Ishikawa (cell line): Measurements from ENCODE around the gene BRAT1.
A peak's percentile ranks its signal among the peaks of the same experiment; 100 is the strongest.

Source experiments
- CEBPB ChIP-seq: IDR thresholded peaks from 2 replicates; pipeline ENCODE4 v1.6.1; 2012
- CREB1 ChIP-seq: IDR thresholded peaks from 2 replicates; pipeline ENCODE4 v1.6.1; 2012; ENCODE audit warnings: low read depth
- EGR1 ChIP-seq: IDR thresholded peaks from 2 replicates; pipeline ENCODE4 v1.6.1; 2012
- EP300 ChIP-seq: IDR thresholded peaks from 2 replicates; pipeline ENCODE4 v1.6.1; 2012; ENCODE audit warnings: borderline replicate concordance
- FOXM1 ChIP-seq: IDR thresholded peaks from 2 replicates; pipeline ENCODE4 v1.6.1; 2012; ENCODE audit warnings: low read depth, borderline replicate concordance
- MAX ChIP-seq: IDR thresholded peaks from 2 replicates; pipeline ENCODE4 v1.6.1; 2012
- NFIC ChIP-seq: IDR thresholded peaks from 2 replicates; pipeline ENCODE4 v1.6.1; 2012
- RAD21 ChIP-seq: IDR thresholded peaks from 2 replicates; pipeline ENCODE4 v1.6.1; 2012; ENCODE audit warnings: low read depth
- REST ChIP-seq: IDR thresholded peaks from 2 replicates; pipeline ENCODE4 v1.6.1; 2012; ENCODE audit warnings: low read depth, mild to moderate bottlenecking
- TAF1 ChIP-seq: IDR thresholded peaks from 2 replicates; pipeline ENCODE4 v1.6.1; 2012; ENCODE audit warnings: low read depth, mild to moderate bottlenecking
- TCF12 ChIP-seq: IDR thresholded peaks from 2 replicates; pipeline ENCODE4 v1.6.1; 2012; ENCODE audit warnings: low read depth
- TEAD4 ChIP-seq: IDR thresholded peaks from 2 replicates; pipeline ENCODE4 v1.6.1; 2012
- USF1 ChIP-seq: IDR thresholded peaks from 2 replicates; pipeline ENCODE4 v1.6.1; 2012
- YY1 ChIP-seq: IDR thresholded peaks from 2 replicates; pipeline ENCODE4 v1.6.1; 2012; ENCODE audit warnings: low read depth
- ZBTB7A ChIP-seq: IDR thresholded peaks from 2 replicates; pipeline ENCODE4 v1.6.1; 2012; ENCODE audit warnings: low read depth

Gene BRAT1

GRCh38 chr7:2566890-2567678 is 11.8 kb upstream of the BRAT1 start:
- no peak for TF ChIP-seq CEBPB
- TF ChIP-seq TEAD4 = no peak
- no peak for TF ChIP-seq CREB1
- TF ChIP-seq YY1 = no peak
- no peak for TF ChIP-seq USF1
- TF ChIP-seq FOXM1 = no peak
- TF ChIP-seq ZBTB7A = no peak
- no peak for TF ChIP-seq EGR1

- no peak for TF ChIP-seq RAD21
- no peak for TF ChIP-seq FOXM1
- no peak for TF ChIP-seq EGR1
- no peak for TF ChIP-seq TCF12
- TF ChIP-seq ZBTB7A = no peak
- no peak for TF ChIP-seq CREB1
- TF ChIP-seq EP300 = no peak
- no peak for TF ChIP-seq CEBPB
- no peak for TF ChIP-seq TEAD4
Observed at GRCh38 chr7:2566348-2566889, 11.1 kb upstream of the BRAT1 start.

GRCh38 chr7:2564970-2565540 is 9.7 kb upstream of the BRAT1 start:
- TF ChIP-seq TAF1 = no peak
- TF ChIP-seq FOXM1 = no peak
- no peak for TF ChIP-seq YY1
- TF ChIP-seq EGR1 = no peak
- no peak for TF ChIP-seq RAD21
- TF ChIP-seq TEAD4 = no peak
- TF ChIP-seq CREB1 = no peak
- TF ChIP-seq MAX = no peak
- TF ChIP-seq EP300 = no peak
- no peak for TF ChIP-seq NFIC
- TF ChIP-seq ZBTB7A = no peak

- TF ChIP-seq MAX (no peak), NFIC (no peak; the same call in 1 of the 2 replicates), TCF12 (no peak), TEAD4 (no peak), FOXM1 (no peak), YY1 (no peak), USF1 (no peak), ZBTB7A (no peak; the same call in 1 of the 2 replicates), TAF1 (no peak), CREB1 (no peak), CEBPB (no peak), EP300 (no peak), RAD21 (no peak), REST (no peak), EGR1 (no peak)
Observed at GRCh38 chr7:2559283-2559950, 4.1 kb upstream of the BRAT1 start.

GRCh38 chr7:2558629-2559282 is 3.4 kb upstream of the BRAT1 start, which contains the start of gene IQCE:
Gene IQCE (plus strand): TSS chr7:2558979. CDS start chr7:2559182, 203 bp downstream.
- TF ChIP-seq MAX = peak; percentile 44; the same call in 1 of the 2 replicates
- TF ChIP-seq RAD21 = no peak
- peak; percentile 19; the same call in 1 of the 2 replicates for TF ChIP-seq YY1
- TF ChIP-seq NFIC = no peak
- peak; percentile 57; the same call in 1 of the 2 replicates for TF ChIP-seq EGR1
- TF ChIP-seq FOXM1 = 0 out of 2 replicates have a peak, but pooled peaks have one; percentile 23
- TF ChIP-seq ZBTB7A = peak; percentile 75; the same call in 1 of the 2 replicates

- TF ChIP-seq ZBTB7A = no peak
- no peak for TF ChIP-seq YY1
- TF ChIP-seq CREB1 = no peak
- no peak for TF ChIP-seq EP300
- TF ChIP-seq NFIC = no peak
- TF ChIP-seq FOXM1 = no peak
- no peak for TF ChIP-seq USF1
- no peak for TF ChIP-seq TCF12
- no peak for TF ChIP-seq RAD21
- no peak for TF ChIP-seq TEAD4
- TF ChIP-seq MAX = no peak
- no peak for TF ChIP-seq EGR1
- TF ChIP-seq REST = no peak
- no peak for TF ChIP-seq CEBPB
- no peak for TF ChIP-seq TAF1
Observed at GRCh38 chr7:2554661-2555111, 638 bp downstream of the BRAT1 start.
